AG09319 (cell line): ENCODE data around the gene COA1.

Experiments
- DNase-seq: peaks from one replicate; pipeline ENCODE4 v3.0.0-alpha.2; 2010; ENCODE audit warnings: low read depth; ENCODE audit errors: extremely low read depth
- CTCF ChIP-seq: IDR thresholded peaks from 2 replicates; pipeline ENCODE4 v1.5.1; 2011; ENCODE audit warnings: low read depth, mild to moderate bottlenecking, inconsistent platforms, low read length, moderate library complexity

COA1 gene

GRCh38 chr7:43621729-43622448 is 107.4 kb downstream of the COA1 start:
- DNase-seq = no peak
- TF ChIP-seq CTCF = no peak

GRCh38 chr7:43619213-43620012 is 109.9 kb downstream of the COA1 start:
- no peak for DNase-seq
- no peak for TF ChIP-seq CTCF

GRCh38 chr7:43618073-43618472 is 111.2 kb downstream of the COA1 start:
- no peak for TF ChIP-seq CTCF
- DNase-seq = no peak

GRCh38 chr7:43616977-43617376 is 112.3 kb downstream of the COA1 start:
- TF ChIP-seq CTCF = no peak
- no peak for DNase-seq

- no peak for DNase-seq
- no peak for TF ChIP-seq CTCF
Observed at GRCh38 chr7:43615558-43616145, 113.7 kb downstream of the COA1 start.

GRCh38 chr7:43612599-43613589 is 116.4 kb downstream of the COA1 start:
- no peak for TF ChIP-seq CTCF
- DNase-seq = no peak
